ENCODE data around the gene ANKRD34C. TPM values are rescaled to one million over a fixed set of nuclear protein-coding genes. Genes with fewer than 3 reads are reported as not detected.

ANKRD34C gene
- total RNA-seq, 2 donors from 2014 or later, result not detected

GRCh38 chr15:79283252-79284048 is 928 bp downstream of the ANKRD34C start:
- H3K27me3 ChIP-seq (replicated peaks; ENCODE audit: insufficient read depth), result peaks cover 17% of the 10 kb centered on the region
- H3K4me3 ChIP-seq, result no peak overlapping the region
- TF ChIP-seq POLR2A (IDR thresholded peaks at IDR 0.05) (no peak), POLR2AphosphoS5 (IDR thresholded peaks at IDR 0.05) (no peak)
- 12% methylated on average over 45 of the region's 46 CpGs for WGBS
- no peaks in the 10 kb centered on the region for H3K4me1 ChIP-seq (replicated peaks)
- intact Hi-C loops (cut with DNase I), result no loop called here
- DNase-seq (ENCODE audit: low spot score), result no peak
- no peaks in the 10 kb centered on the region for H3K9me3 ChIP-seq
- no peaks in the 10 kb centered on the region for H3K36me3 ChIP-seq
- no peak overlapping the region for H3K27ac ChIP-seq

- H3K27ac ChIP-seq, result no peak overlapping the region
- H3K9me3 ChIP-seq, result no peaks in the 10 kb centered on the region
- no peaks in the 10 kb centered on the region for H3K27me3 ChIP-seq (replicated peaks; ENCODE audit: insufficient read depth)
- no peak overlapping the region for H3K4me3 ChIP-seq
- DNase-seq (ENCODE audit: low spot score), result no peak
- 57% methylated on average over 6 of the region's 6 CpGs for WGBS
- H3K4me1 ChIP-seq (replicated peaks), result no peaks in the 10 kb centered on the region
- H3K36me3 ChIP-seq, result no peaks in the 10 kb centered on the region
- intact Hi-C loops (cut with DNase I), result no loop called here
- no peak for TF ChIP-seq POLR2A (IDR thresholded peaks at IDR 0.05)
- no peak for TF ChIP-seq CTCF (IDR thresholded peaks at IDR 0.05)
- TF ChIP-seq POLR2AphosphoS5 (IDR thresholded peaks at IDR 0.05), result no peak
Observed at GRCh38 chr15:79290642-79291275, 8.2 kb downstream of the ANKRD34C start.

- H3K36me3 ChIP-seq, result no peaks in the 10 kb centered on the region
- no peak overlapping the region for H3K27ac ChIP-seq
- no peak overlapping the region for H3K4me3 ChIP-seq
- H3K27me3 ChIP-seq (replicated peaks; ENCODE audit: insufficient read depth), result no peaks in the 10 kb centered on the region
- TF ChIP-seq POLR2AphosphoS5 (IDR thresholded peaks at IDR 0.05) (no peak), POLR2A (IDR thresholded peaks at IDR 0.05) (no peak), CTCF (IDR thresholded peaks at IDR 0.05) (no peak)
- no peaks in the 10 kb centered on the region for H3K9me3 ChIP-seq
- H3K4me1 ChIP-seq (replicated peaks), result no peaks in the 10 kb centered on the region
- DNase-seq (ENCODE audit: low spot score), result no peak
- intact Hi-C loops (cut with DNase I), result no loop called here
- 92% methylated on average over 4 of the region's 4 CpGs for WGBS
Observed at GRCh38 chr15:79292011-79292410, 9.5 kb downstream of the ANKRD34C start.

GRCh38 chr15:79294075-79294474 is 11.6 kb downstream of the ANKRD34C start:
- intact Hi-C loops (cut with DNase I), result no loop called here
- no peaks in the 10 kb centered on the region for H3K9me3 ChIP-seq
- TF ChIP-seq POLR2AphosphoS5 (IDR thresholded peaks at IDR 0.05), result no peak
- TF ChIP-seq POLR2A (IDR thresholded peaks at IDR 0.05), result no peak
- no peak for TF ChIP-seq CTCF (IDR thresholded peaks at IDR 0.05)
- no peak for DNase-seq (ENCODE audit: low spot score)
- no peak overlapping the region for H3K4me3 ChIP-seq
- no peaks in the 10 kb centered on the region for H3K4me1 ChIP-seq (replicated peaks)
- no peak overlapping the region for H3K27ac ChIP-seq
- 63% methylated on average over 7 of the region's 7 CpGs for WGBS
- H3K27me3 ChIP-seq (replicated peaks; ENCODE audit: insufficient read depth), result no peaks in the 10 kb centered on the region
- H3K36me3 ChIP-seq, result no peaks in the 10 kb centered on the region

- intact Hi-C loops (cut with DNase I), result no loop called here
- 62% methylated on average over 4 of the region's 4 CpGs for WGBS
- TF ChIP-seq CTCF (IDR thresholded peaks at IDR 0.05) (no peak), POLR2A (IDR thresholded peaks at IDR 0.05) (no peak), POLR2AphosphoS5 (IDR thresholded peaks at IDR 0.05) (no peak)
Observed at GRCh38 chr15:79296583-79296982, 14.1 kb downstream of the ANKRD34C start.

More at GRCh38 chr15:79296583-79296982, 14.1 kb downstream of the ANKRD34C start:
- no peaks in the 10 kb centered on the region for H3K27me3 ChIP-seq (replicated peaks; ENCODE audit: insufficient read depth)
- H3K4me1 ChIP-seq (replicated peaks), result no peaks in the 10 kb centered on the region
- no peak overlapping the region for H3K27ac ChIP-seq
- H3K9me3 ChIP-seq, result no peaks in the 10 kb centered on the region
- no peak for DNase-seq (ENCODE audit: low spot score)
- no peak overlapping the region for H3K4me3 ChIP-seq
- H3K36me3 ChIP-seq, result no peaks in the 10 kb centered on the region

All from prostate gland (tissue), 2 donors.